ENCODE results near the gene ACSM4. TPM values are rescaled to one million over a fixed set of nuclear protein-coding genes. Genes with fewer than 3 reads are reported as not detected.

The ACSM4 gene
- total RNA-seq, 2 donors from 2014 or later: not detected

- TF ChIP-seq POLR2A (IDR thresholded peaks at IDR 0.05): no peak
- no peak for TF ChIP-seq CTCF (IDR thresholded peaks at IDR 0.05)
- no peaks in the 10 kb centered on the region for H3K27me3 ChIP-seq
- H3K27ac ChIP-seq: no peak overlapping the region
- H3K9me3 ChIP-seq: no peaks in the 10 kb centered on the region
- WGBS, 2 donors: 34 to 38% methylated on average over 5 of the region's 5 CpGs
- DNase-seq (no peak), ATAC-seq (no peak)
- no peaks in the 10 kb centered on the region for H3K36me3 ChIP-seq (replicated peaks in 1 of 2; ENCODE audit: insufficient read depth in 1 of 2, low read depth in 2 of 2)
- H3K4me1 ChIP-seq: no peaks in the 10 kb centered on the region
- no peak overlapping the region for H3K4me3 ChIP-seq
- intact Hi-C loops (cut with DNase I): no loop called here
These were observed 584 bp downstream of the ACSM4 start for GRCh38 chr12:7304456-7304855.

DNA sequence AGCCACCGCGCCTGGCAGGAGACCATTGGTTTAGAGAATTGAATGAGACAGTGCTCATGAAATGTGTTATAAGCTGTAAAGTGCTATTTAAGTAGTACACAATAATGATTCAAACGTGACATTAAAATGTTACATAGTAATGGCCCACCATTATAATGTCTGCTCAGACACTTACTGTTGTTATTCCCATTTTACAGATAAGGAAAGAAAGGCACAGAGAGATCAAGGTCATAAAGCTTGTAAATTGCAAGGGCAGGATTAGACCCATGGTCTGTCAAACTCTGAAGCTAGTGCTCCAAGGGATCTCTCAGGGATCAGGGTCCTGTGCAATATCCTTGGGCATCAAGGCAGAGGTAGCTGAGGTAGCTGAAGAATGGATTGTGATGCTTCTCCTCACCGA is 6.2 kb downstream of the ACSM4 start:
- H3K36me3 ChIP-seq (replicated peaks in 1 of 2; ENCODE audit: insufficient read depth in 1 of 2, low read depth in 2 of 2): no peaks in the 10 kb centered on the region
- intact Hi-C loops (cut with DNase I): no loop called here
- WGBS, 2 donors: 88 to 93% methylated on average over 4 of the region's 4 CpGs
- H3K27ac ChIP-seq: no peak overlapping the region
- no peak for DNase-seq
- H3K27me3 ChIP-seq: no peaks in the 10 kb centered on the region
- no peak for TF ChIP-seq CTCF (IDR thresholded peaks at IDR 0.05)
- TF ChIP-seq POLR2A (IDR thresholded peaks at IDR 0.05): no peak
- H3K4me3 ChIP-seq: no peak overlapping the region
- no peak for ATAC-seq
- no peaks in the 10 kb centered on the region for H3K9me3 ChIP-seq
- no peaks in the 10 kb centered on the region for H3K4me1 ChIP-seq

GRCh38 chr12:7319930-7320329 is 16.1 kb downstream of the ACSM4 start:
- H3K9me3 ChIP-seq: no peaks in the 10 kb centered on the region
- no peak for DNase-seq
- 82 to 83% methylated on average over 2 of the region's 2 CpGs for WGBS, 2 donors
- H3K27ac ChIP-seq: no peak overlapping the region
- TF ChIP-seq POLR2A (IDR thresholded peaks at IDR 0.05): no peak
- no peak for TF ChIP-seq CTCF (IDR thresholded peaks at IDR 0.05)
- no peak overlapping the region for H3K4me3 ChIP-seq
- H3K36me3 ChIP-seq (replicated peaks in 1 of 2; ENCODE audit: insufficient read depth in 1 of 2, low read depth in 2 of 2): no peaks in the 10 kb centered on the region
- no peak for ATAC-seq
- H3K4me1 ChIP-seq: no peaks in the 10 kb centered on the region
- intact Hi-C loops (cut with DNase I): no loop called here
- no peaks in the 10 kb centered on the region for H3K27me3 ChIP-seq

DNA sequence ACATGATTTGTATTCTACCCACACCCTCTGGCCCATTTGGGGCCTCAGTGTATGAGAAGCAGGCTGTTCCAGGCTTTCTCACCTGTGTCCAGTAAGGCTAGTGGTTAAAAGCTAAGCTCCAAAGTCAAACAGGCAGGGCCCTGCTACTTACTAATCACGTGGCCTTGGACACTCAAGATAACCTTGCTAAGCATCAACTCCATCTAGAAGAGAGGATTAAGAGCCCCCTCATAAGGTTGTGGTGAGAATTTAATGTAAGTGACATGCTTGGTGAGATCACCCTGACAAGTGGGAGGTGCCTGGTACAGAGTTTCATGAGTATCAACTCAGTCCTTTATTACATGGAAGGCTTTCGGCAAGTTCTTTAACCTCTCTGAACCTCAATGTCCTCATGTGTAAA is 17.8 kb downstream of the ACSM4 start:
- WGBS, 2 donors: 40 to 42% methylated on average over 2 of the region's 2 CpGs
- Histone ChIP-seq H3K27me3 (no peaks in the 10 kb centered on the region), H3K9me3 (no peaks in the 10 kb centered on the region), H3K4me3 (no peak overlapping the region), H3K27ac (no peak overlapping the region), H3K4me1 (no peaks in the 10 kb centered on the region), H3K36me3 (replicated peaks in 1 of 2; ENCODE audit: insufficient read depth in 1 of 2, low read depth in 2 of 2) (no peaks in the 10 kb centered on the region)
- TF ChIP-seq CTCF (IDR thresholded peaks at IDR 0.05): no peak
- TF ChIP-seq POLR2A (IDR thresholded peaks at IDR 0.05): no peak
- intact Hi-C loops (cut with DNase I): no loop called here
- DNase-seq (no peak), ATAC-seq (no peak)

DNA sequence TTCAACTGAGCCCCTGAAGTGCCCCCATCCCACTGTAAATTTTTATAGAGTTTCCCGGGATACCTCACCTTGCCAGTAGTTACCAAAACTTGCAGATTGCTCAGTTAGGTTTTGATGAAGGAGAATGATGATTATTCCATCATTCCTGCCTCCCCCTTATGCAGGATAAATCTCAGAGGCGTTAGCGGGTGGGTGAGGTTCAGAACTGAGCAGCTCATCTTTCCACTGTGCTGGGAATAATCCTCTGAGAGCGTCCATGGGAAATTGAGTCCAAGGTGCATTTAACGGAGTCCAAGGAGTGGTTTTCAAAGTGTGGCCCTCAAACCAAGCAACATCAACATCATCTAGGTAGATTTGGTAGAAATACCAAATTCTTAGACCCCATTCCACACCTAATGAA is 18.7 kb downstream of the ACSM4 start:
- Histone ChIP-seq H3K27me3 (no peaks in the 10 kb centered on the region), H3K27ac (no peak overlapping the region), H3K4me3 (no peak overlapping the region), H3K36me3 (replicated peaks in 1 of 2; ENCODE audit: insufficient read depth in 1 of 2, low read depth in 2 of 2) (no peaks in the 10 kb centered on the region), H3K4me1 (no peaks in the 10 kb centered on the region), H3K9me3 (no peaks in the 10 kb centered on the region)
- DNase-seq: no peak
- intact Hi-C loops (cut with DNase I): no loop called here
- no peak for ATAC-seq
- no peak for TF ChIP-seq CTCF (IDR thresholded peaks at IDR 0.05)
- no peak for TF ChIP-seq POLR2A (IDR thresholded peaks at IDR 0.05)
- WGBS, 2 donors: 71 to 83% methylated on average over 5 of the region's 5 CpGs

Data from body of pancreas (tissue), 4 donors.